GM19239 (cell line): ENCODE measurements around the gene BRD3.

Experiments used
- DNase-seq: peaks from one replicate; pipeline ENCODE4 v3.0.0; 2011; ENCODE audit warnings: low spot score; ENCODE audit not compliant: insufficient read length
- FAIRE-seq: peaks from 2 replicates; lab custom pipeline; 2011; peaks lifted over from hg19 to GRCh38; lab: Jason Lieb, UNC

BRD3 gene

DNA sequence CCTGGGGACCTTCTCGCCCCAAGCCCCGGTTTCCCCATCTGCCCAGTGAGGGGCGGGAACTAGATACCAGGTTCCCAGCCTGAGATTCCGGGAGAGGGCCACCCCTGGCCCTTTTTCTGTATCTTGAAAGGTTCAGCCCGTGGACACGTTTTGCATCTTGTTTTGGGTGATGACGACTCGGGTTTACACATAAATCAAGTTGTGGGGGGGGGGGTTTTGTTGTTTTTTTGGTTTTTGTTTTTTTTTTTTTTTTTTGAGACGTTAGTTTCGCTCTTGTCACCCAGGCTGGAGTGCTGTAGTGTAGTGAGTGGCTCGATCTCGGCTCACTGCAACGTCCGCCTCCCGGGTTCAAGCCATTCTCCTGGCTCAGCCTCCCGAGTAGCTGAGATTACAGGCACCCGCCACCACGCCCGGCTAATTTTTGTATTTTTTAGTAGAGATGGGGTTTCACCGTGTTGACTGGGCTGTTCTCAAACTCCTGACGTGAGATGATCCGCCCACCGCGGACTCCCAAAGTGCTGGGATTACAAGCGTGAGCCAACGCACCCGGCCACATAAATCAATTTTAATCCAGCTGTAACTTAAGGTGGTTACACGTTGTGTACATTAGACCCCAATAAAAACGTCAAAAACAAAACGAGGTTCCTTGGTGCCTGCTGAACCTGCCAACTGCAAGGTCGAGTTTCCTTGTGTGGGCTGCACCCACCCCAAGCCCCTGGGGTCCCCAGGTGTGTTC lies 1.1 kb upstream of the BRD3 start:
- FAIRE-seq (no peak), DNase-seq (no peak)

- no peak for DNase-seq
- no peak for FAIRE-seq
Measured at GRCh38 chr9:134066913-134067851, 644 bp downstream of the BRD3 start.

- FAIRE-seq (peak; percentile 21), DNase-seq (no peak)
Measured at GRCh38 chr9:134066526-134066912, 1.3 kb downstream of the BRD3 start.

DNA sequence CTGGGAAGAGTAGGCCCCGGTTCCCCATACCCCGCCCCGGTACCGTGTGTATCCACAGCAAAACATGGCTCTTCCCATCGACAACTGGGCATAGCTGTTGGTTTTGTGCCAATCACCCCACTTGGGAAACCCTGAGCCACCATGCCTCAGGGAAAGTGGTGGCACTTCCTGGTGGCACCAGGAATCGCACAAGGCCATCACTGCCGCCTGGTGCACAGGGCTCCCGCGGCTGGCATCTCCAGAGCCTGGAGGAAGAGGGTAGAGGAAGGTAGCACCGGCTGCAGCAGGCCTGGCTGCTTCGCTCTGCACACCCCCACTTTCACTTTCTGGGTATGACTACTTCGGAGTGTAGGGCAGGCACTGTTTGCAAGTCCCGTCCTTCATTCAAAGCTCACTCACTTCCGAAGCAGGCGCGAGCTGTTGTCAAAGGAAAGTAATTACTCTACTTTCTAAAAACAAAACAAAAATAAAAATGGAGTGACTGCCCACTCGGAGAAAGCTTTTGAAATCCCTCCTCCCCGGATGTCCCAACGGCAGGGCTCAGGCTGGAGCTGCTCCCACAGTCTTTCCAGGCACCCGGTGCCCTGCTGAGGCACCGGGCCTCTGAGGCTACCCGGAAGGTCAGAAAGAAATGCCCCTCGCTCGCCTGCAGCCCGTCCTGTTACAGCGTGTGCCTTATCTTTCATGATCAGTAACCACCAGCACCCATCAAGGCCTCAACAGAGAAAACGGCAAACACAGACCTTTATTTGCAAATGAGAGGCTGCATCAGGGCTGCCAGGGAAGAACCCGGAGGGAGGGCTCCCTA lies 2.0 kb downstream of the BRD3 start:
- DNase-seq: peak; percentile 89
- FAIRE-seq: peak; percentile 96

DNA sequence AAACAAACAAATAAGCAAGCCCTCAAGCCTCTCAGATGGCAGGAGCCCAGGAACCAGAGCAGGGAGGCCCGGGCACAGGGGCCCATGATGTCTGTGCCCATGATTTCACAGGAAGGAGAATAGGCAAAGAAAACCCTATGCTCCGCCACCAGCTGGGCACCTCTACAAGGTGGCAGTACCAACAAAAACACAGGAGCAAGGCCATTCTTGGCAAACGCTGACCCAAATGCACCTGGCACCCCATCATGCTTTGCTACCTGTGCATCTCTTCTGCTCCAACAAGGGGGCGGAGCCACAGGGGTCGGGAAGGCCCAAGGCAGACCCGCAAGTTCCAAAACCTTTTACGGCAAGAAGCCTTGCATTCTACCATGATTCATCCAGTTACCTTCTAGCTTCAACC lies 3.1 kb downstream of the BRD3 start:
- DNase-seq: no peak
- FAIRE-seq: no peak

- FAIRE-seq: no peak
- no peak for DNase-seq
Measured at GRCh38 chr9:134063571-134064450, 4.0 kb downstream of the BRD3 start.

DNA sequence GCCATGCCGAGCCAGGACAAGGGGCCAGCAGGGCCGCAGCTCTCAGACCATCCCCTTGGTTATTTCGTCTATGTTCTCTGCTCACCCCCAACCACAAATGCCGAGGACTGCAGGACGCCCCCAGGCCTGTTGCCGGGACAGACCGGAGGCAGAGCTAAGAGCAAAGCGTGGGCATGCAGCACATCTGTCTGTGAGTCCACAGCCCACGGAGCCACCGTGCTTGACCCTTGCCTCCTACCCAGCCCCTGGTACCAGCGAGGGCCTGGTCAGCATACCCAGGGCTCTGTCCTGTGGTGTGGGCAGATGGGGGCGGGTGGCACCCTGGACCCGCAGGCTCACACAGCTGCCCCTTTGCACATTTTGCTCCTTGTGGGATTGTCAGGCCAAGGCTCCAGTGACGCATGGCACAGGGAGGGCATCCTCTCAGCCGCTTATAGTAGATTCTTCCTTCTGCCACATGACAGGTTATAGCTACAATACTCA lies 4.7 kb downstream of the BRD3 start:
- FAIRE-seq (no peak), DNase-seq (no peak)

GRCh38 chr9:134062461-134063087 lies 5.3 kb downstream of the BRD3 start:
- no peak for DNase-seq
- FAIRE-seq: no peak

DNA sequence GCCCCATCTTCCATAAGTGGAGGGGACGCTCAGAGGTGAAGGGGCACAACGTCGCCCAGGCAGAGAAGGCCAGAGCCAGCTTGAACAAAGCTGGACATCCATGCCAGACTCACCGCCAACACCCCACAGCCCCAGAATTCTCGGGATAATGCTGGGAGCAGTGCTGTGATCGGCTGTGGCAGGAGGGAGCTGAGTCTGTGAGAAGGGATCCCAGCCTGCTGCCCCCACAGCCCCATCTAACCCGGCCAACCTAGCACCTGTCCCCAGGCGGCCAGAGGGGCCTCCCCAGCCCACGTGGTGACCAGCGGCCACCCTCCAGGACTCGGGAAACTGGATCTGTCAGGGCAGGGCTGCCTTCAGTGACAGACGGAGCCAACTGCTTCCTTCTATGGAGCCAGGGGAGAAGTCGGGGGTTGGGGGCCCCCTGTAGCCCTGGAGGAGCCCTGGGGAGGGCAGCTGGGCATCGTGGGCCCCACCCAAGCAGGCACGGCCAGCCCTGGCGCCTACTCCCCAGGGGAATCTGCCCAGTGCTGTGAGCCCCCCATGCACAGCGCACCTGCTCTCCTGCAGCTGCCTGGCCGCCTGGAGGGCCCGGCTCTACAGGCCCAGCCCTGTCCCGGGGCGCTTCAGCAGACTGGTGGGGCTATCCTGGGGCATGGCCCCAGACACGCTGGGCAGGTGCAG lies 6.0 kb downstream of the BRD3 start:
- FAIRE-seq (no peak), DNase-seq (no peak)

DNA sequence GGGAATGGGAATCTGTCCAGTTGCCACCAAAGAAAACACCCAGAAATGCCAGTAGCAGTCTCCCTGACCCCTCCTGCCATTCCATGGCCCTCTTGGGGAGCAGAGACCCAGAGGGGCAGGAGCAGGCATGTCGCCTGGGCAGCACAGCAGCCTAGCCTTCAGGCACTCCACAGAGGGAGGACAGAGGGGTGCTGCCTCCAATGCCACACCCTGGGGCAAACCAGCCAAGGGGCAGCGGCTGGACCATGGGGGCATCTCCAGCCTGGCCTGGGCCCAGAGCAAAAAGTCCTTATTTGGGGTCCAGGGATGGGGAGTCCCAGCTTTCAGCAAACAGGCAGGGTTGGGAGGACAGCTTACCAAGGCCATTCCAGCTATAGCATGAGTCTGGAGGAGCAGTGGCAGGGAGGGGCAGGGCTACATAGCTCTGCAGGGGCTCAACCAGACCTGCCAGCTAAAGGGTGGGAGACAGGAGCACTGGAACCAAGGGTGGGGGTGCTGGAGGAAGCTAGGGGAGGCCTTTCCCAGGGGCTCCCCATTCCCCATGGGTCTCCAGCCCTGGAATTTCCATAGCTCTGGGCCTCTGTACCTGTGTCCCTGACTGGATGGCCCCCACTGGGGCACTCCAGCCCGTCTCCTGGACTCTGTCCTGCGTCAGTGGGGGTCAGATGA lies 6.7 kb downstream of the BRD3 start:
- DNase-seq: no peak
- FAIRE-seq: no peak

DNA sequence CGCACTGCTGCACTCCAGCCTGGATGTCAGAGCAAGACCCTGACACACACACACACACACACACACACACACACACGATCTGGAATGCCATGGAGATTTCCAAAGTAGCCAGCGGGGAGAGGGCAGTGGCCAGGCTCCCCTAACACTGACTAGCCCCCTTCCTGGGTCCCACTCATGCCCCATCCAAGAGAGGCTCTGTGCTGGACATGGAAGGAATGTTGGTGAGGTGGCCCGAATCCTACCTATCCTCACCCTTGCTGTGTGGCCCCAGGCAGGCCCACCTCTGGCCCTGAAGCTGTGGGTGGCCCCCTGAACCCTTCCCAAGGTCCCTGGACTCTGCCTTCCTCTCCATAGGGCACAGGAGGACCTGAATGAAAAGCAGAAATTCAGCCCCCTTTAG lies 7.3 kb downstream of the BRD3 start:
- peak; percentile 68 for FAIRE-seq

DNA sequence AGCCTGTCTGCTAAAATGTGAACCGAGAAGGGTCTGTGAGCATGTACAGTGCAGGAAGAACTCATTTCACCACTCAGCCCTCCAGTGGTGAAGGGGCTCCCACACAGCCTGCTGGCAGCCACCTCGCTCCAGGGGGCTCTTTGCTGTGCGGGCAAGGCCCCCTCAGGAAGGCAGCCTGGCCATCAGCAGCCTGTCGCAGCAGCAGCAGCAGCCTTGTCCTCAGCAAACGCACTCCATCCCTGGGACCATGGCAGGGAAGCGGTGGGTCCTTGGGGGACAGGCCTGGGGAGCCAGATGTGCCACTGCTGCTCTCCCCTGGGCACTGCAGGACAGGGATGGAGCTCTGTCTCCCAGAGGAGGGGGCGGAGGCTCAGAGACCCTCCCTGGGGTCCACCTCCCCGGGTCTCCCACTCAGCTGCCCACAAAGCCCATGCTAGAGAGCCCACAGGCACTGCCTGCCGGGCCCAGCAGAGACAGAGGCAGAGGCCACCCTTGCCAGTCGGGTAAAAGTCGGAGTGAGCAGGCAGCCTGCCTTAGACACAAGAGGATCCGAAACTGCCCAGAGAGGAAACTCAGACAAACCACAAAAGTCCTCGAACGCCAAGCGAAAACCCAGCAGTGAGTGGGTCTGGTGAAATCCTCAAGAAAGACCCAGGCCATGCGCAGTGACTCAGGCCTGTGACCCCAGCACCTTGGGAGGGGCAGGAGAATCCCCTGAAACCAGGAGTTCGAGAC lies 8.0 kb downstream of the BRD3 start:
- DNase-seq (peak; percentile 91), FAIRE-seq (peak; percentile 97)

More for the DNA sequence above, 7.3 kb downstream of the BRD3 start:
- DNase-seq: no peak

- FAIRE-seq (no peak), DNase-seq (no peak)
Measured at GRCh38 chr9:134059188-134059641, 8.6 kb downstream of the BRD3 start.

- FAIRE-seq (no peak), DNase-seq (no peak)
Measured at GRCh38 chr9:134058716-134059115, 9.1 kb downstream of the BRD3 start.

DNA sequence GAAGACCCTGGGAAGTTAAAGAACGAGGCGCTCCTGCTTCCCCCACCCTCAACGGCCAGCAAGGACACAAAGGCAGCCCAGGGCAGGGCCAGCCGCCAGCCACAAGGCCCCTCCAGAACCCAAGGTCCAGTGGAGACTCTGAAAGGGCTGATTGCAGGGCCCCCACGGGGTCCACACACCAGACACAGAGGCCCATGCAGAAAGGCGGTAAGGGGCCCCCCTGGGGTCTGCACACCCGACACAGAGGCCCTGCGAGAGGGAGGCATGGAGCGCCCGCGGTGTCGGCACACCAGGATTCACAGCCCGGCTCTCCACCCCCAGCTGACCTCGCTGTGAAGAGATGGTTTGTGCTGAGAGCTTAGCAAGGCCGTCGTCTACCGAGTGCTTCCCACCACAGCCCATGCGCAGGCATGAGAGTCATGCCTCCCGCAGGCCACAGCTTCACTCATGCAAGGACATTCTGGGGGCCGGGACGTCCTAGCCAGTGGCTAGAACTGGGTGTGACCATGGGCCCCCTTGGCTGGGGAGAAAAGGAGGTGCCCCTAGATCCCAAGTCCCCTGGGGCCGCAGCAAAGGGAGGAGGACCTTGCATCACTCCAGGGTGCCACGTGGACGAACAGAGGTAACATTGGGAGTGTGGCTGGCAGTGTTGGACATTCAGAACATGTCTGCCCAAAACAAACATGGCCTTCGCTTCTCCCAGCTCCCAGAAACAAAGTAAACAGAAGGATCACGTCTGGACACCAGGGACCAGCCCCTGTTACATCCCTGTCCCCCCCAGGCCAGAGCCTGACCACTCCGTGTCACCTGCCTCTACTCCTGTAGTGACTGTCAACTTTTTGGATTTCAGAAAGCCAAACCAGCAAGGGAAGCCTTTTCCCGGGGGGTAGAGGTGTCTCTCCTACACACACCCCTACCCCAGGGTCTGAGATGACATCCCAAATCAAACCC lies 9.8 kb downstream of the BRD3 start:
- FAIRE-seq (no peak), DNase-seq (no peak)

DNA sequence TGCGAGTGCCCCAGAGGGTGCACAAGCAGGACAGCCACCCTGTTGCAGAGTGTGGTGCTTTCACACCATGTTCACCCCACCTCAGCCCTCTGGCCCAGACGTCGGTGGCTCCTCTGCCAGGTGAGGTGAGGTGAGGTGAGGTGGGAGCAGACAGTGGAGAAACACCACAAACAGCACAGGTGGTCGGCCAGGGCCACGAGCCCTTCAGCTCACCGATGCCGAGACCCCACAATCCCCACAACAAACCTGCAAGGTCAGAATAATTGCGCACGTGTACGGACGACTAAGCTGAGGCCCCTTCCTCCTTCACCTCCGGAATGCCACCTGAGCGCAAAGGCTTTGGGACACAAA lies 10.5 kb downstream of the BRD3 start:
- DNase-seq: no peak
- no peak for FAIRE-seq
